ENCODE data around the gene RNF157. TPM values are rescaled to one million over a fixed set of nuclear protein-coding genes. Genes with fewer than 3 reads are reported as not detected.

RNF157 gene
- total and polyA plus RNA-seq, 8 donors = 0.79 to 11.1 (median 8.2) TPM

- ATAC-seq = no peak
Observed at GRCh38 chr17:76164331-76164730, 76.0 kb downstream of the RNF157 start.

GRCh38 chr17:76163919-76164318 lies 76.4 kb downstream of the RNF157 start:
- intact Hi-C loops (cut with DNase I) = no loop called here
- H3K9me3 ChIP-seq = no peaks in the 10 kb centered on the region
- H3K36me3 ChIP-seq = no peaks in the 10 kb centered on the region
- ATAC-seq (no peak), DNase-seq (no peak)
- no peak overlapping the region for H3K27ac ChIP-seq
- H3K4me1 ChIP-seq = no peaks in the 10 kb centered on the region
- no peaks in the 10 kb centered on the region for H3K27me3 ChIP-seq
- H3K4me3 ChIP-seq = no peak overlapping the region
- no peak for TF ChIP-seq CTCF (IDR thresholded peaks at IDR 0.05)

More at GRCh38 chr17:76164331-76164730, 76.0 kb downstream of the RNF157 start:
- TF ChIP-seq CTCF (IDR thresholded peaks at IDR 0.05) = no peak
- H3K27ac ChIP-seq = no peak overlapping the region
- H3K4me1 ChIP-seq = no peaks in the 10 kb centered on the region
- DNase-seq = no peak
- no peaks in the 10 kb centered on the region for H3K27me3 ChIP-seq
- H3K36me3 ChIP-seq = no peaks in the 10 kb centered on the region
- H3K4me3 ChIP-seq = no peak overlapping the region
- no peaks in the 10 kb centered on the region for H3K9me3 ChIP-seq
- intact Hi-C loops (cut with DNase I) = no loop called here

- ATAC-seq (no peak), DNase-seq (no peak)
- no peak for TF ChIP-seq CTCF (IDR thresholded peaks at IDR 0.05)
- Histone ChIP-seq H3K27ac (no peak overlapping the region), H3K36me3 (no peaks in the 10 kb centered on the region), H3K4me3 (no peak overlapping the region), H3K9me3 (no peaks in the 10 kb centered on the region), H3K4me1 (no peaks in the 10 kb centered on the region), H3K27me3 (no peaks in the 10 kb centered on the region)
- intact Hi-C loops (cut with DNase I) = no loop called here
Observed at GRCh38 chr17:76161619-76162266, 78.5 kb downstream of the RNF157 start.

GRCh38 chr17:76160896-76161528 lies 79.3 kb downstream of the RNF157 start:
- ATAC-seq = no peak
- no peaks in the 10 kb centered on the region for H3K27me3 ChIP-seq
- H3K4me3 ChIP-seq = no peak overlapping the region
- H3K36me3 ChIP-seq = no peaks in the 10 kb centered on the region
- intact Hi-C loops (cut with DNase I) = no loop called here
- H3K4me1 ChIP-seq = no peaks in the 10 kb centered on the region
- no peaks in the 10 kb centered on the region for H3K9me3 ChIP-seq
- no peak overlapping the region for H3K27ac ChIP-seq
- DNase-seq = no peak
- TF ChIP-seq CTCF (IDR thresholded peaks at IDR 0.05) = no peak

- Histone ChIP-seq H3K4me1 (no peaks in the 10 kb centered on the region), H3K36me3 (no peaks in the 10 kb centered on the region), H3K9me3 (no peaks in the 10 kb centered on the region), H3K4me3 (no peak overlapping the region), H3K27ac (no peak overlapping the region), H3K27me3 (no peaks in the 10 kb centered on the region)
- intact Hi-C loops (cut with DNase I) = no loop called here
- DNase-seq (no peak), ATAC-seq (no peak)
- no peak for TF ChIP-seq CTCF (IDR thresholded peaks at IDR 0.05)
Observed at GRCh38 chr17:76159157-76159556, 81.1 kb downstream of the RNF157 start.
